Inflammatory macrophage treated with lipopolysaccharide for 1 hour (primary cell): ENCODE measurements around the gene COL4A4.

Experiments
- DNase-seq, 2 donors: peaks; one replicate each; pipeline ENCODE4 v3.0.0-alpha.2; 2020 to 2022

The COL4A4 gene

GRCh38 chr2:226979004-226979403 lies 185.0 kb downstream of the COL4A4 start:
- no peak for DNase-seq

GRCh38 chr2:226978300-226978699 lies 185.7 kb downstream of the COL4A4 start:
- DNase-seq: no peak

- no peak for DNase-seq
Measured at GRCh38 chr2:226977775-226978190, 186.2 kb downstream of the COL4A4 start.

GRCh38 chr2:226973816-226974215 lies 190.2 kb downstream of the COL4A4 start:
- no peak for DNase-seq

GRCh38 chr2:226971770-226972169 lies 192.2 kb downstream of the COL4A4 start:
- no peak for DNase-seq

- no peak for DNase-seq
Measured at GRCh38 chr2:226971084-226971483, 192.9 kb downstream of the COL4A4 start.

DNA sequence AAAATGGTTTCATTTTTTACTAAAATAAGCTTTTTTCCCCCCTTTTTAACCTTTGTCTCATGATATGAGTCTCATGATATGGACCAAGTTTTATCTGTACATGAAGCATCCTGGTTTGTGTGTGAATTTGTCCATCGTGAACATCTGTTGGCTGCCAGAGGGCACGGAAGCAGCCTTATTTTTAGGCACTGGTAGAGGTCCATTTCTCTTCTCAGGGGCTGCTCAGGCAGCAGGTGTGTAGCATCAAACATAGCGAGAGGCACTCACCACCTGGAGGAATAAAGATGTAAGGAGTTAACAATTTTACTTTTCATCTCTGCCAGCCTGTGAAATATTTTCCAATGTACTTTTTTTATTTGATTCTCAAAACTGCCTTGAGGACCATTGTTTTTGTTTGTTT lies 193.6 kb downstream of the COL4A4 start:
- DNase-seq: no peak

GRCh38 chr2:226969417-226970080 lies 194.5 kb downstream of the COL4A4 start:
- no peak for DNase-seq

DNA sequence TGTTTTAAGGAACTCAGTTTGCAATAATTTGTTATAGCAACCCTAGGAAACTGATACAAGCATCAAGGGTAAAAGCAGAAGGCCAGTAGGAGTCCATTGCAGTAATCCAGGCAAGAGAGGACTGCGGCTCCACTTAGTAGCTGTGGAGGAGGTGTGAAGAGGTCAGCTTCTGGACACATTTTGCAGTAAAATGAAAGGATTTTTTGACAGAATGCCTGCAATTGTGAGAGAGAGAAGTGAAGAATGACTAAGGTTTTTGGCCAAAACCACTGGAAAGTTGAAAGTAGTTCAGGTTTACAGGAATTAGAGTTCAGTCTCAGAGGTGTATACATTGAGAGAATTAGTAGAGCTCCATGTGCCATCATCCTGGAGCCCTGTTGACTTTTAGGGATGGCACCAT lies 198.6 kb downstream of the COL4A4 start:
- no peak for DNase-seq

GRCh38 chr2:226963528-226963927 lies 200.5 kb downstream of the COL4A4 start:
- no peak for DNase-seq

- DNase-seq: no peak
Measured at GRCh38 chr2:226962176-226962773, 201.7 kb downstream of the COL4A4 start.

- DNase-seq: no peak
Measured at GRCh38 chr2:226959418-226959817, 204.6 kb downstream of the COL4A4 start.

GRCh38 chr2:226956659-226957058 lies 207.3 kb downstream of the COL4A4 start:
- DNase-seq: no peak

GRCh38 chr2:226953826-226954225 lies 210.2 kb downstream of the COL4A4 start:
- no peak for DNase-seq

DNA sequence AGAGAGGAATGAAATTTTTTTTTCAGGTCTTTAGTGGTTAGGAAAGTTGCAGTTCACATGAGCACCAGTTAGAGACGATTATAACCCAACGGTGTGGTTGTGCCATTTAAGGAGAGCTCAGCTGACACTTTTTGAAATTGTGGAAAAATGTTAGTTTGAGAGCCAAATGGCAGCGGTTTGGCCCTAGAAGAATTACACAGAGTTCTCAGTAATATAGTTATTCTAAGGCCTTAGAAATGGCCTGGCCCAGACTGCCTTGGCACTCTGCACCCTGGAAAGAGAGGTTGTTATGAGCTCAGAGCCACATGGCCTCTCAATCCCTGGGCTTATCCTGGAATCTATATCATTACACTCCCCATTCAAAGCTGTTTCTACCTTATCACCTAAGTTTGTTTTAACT lies 210.8 kb downstream of the COL4A4 start:
- no peak for DNase-seq
